Left renal cortex interstitium (tissue), 4 donors: ENCODE results near the gene HNRNPH2. TPM values are rescaled to one million over a fixed set of nuclear protein-coding genes. Genes with fewer than 3 reads are reported as not detected.

Experiments used
- DNase-seq, 4 donors: peaks; one replicate each; pipeline ENCODE4 v3.0.0-alpha.2; 2013; ENCODE audit warnings: low read depth in 4 of 4, low spot score in 2 of 4, missing footprints in 1 of 4
- polyA plus RNA-seq, 4 donors: library from polyadenylated mRNA; unstranded; fragments of 120-200 nt; gene quantifications; one replicate each; pipeline ENCODE4 v1.2.1, GENCODE V29; 2013; ENCODE audit not compliant: insufficient read length in 4 of 4

Gene HNRNPH2
- polyA plus RNA-seq, 4 donors = 106 to 165 (median 136) TPM

- no peak for DNase-seq
Observed at GRCh38 chrX:101449279-101449678, 41.3 kb downstream of the HNRNPH2 start.

DNA sequence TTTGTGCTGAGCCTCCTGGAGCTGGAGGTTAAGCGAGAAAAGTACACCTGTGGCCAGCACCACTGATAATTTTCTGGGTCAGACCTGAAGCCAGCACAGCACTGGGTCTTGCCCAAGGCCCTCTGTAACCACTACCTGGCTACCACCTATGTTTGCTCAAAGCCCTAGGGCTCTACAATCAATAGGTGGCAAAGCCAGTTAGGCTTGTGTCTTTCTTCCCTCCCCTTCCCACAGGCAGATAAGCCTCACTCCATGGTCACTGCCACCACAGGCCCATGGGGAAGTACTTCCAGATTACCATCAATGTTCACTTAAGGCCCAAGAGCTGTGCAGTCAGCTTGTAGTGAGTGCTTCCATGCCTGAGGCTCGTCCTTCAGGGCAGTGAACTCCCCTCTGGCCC is 42.1 kb downstream of the HNRNPH2 start:
- DNase-seq = no peak

- no peak for DNase-seq
Observed at GRCh38 chrX:101450961-101451360, 42.9 kb downstream of the HNRNPH2 start.

- no peak for DNase-seq
Observed at GRCh38 chrX:101452056-101452455, 44.0 kb downstream of the HNRNPH2 start.

DNA sequence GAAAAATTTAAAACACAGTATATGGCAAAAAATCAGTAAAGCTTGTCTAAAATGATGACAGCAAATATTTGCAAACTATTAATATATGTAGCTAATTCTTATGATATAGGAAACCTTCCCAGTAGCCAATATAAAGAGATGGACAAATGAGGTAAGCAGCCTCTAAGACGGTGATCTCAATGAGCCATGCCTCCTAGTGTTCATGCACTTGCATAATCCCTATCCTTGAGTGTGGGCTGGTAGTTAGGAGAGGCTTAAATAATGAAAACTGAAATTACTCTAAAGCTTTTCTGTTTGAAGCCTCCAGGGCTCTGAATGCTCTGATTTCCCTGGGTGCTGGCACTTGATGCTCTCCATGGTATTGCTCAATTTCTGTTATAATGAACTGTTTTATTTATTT is 52.6 kb downstream of the HNRNPH2 start:
- DNase-seq = no peak

- DNase-seq = no peak
Observed at GRCh38 chrX:101462892-101463291, 54.9 kb downstream of the HNRNPH2 start.

Other genes starting within 250 kb of the HNRNPH2 start
- gene DRP2, start 188.4 kb upstream of the HNRNPH2 start, polyA plus RNA-seq = 1 to 10 TPM; 1.5 to 2.2 (median 2.2) TPM
- under 1 TPM; 0.28 to 0.84 (median 0.67) TPM for gene TAF7L, start 116.9 kb upstream of the HNRNPH2 start, polyA plus RNA-seq
- gene TIMM8A, start 59.5 kb upstream of the HNRNPH2 start, polyA plus RNA-seq = 10 to 100 TPM; 17.9 to 22.4 (median 19.2) TPM
- 1 to 10 TPM; 1.8 to 2.8 (median 2.4) TPM for gene BTK, start 22.0 kb upstream of the HNRNPH2 start, polyA plus RNA-seq
- gene RPL36A, start 17.2 kb upstream of the HNRNPH2 start, polyA plus RNA-seq = 1,000 to 10,000 TPM in 3 of 4 donors, 100 to 1,000 TPM in 1; 980 to 1,573 (median 1,128) TPM
- gene GLA, start 297 bp upstream of the HNRNPH2 start, polyA plus RNA-seq = 10 to 100 TPM; 29.8 to 38.8 (median 31.8) TPM
- 10 to 100 TPM; 15.9 to 34.7 (median 25.6) TPM for gene ARMCX4, start 77.2 kb downstream of the HNRNPH2 start, polyA plus RNA-seq
- 10 to 100 TPM; 42.2 to 50.8 (median 49.7) TPM for gene ARMCX1, start 142.3 kb downstream of the HNRNPH2 start, polyA plus RNA-seq
- 10 to 100 TPM; 69.9 to 86.2 (median 81.4) TPM for gene ARMCX6, start 209.8 kb downstream of the HNRNPH2 start, polyA plus RNA-seq
- gene ARMCX3, start 214.9 kb downstream of the HNRNPH2 start, polyA plus RNA-seq = 100 to 1,000 TPM in 3 of 4 donors, 10 to 100 TPM in 1; 99.9 to 128 (median 112) TPM